GM19099 (cell line): ENCODE results near the gene KRTAP5-6.

Source experiments
- POLR2A ChIP-seq: IDR thresholded peaks from 3 replicates; pipeline ENCODE4 v1.6.1; 2011; ENCODE audit warnings: low read depth; ENCODE audit not compliant: insufficient read length; ENCODE audit errors: extremely low read depth

The KRTAP5-6 gene

DNA sequence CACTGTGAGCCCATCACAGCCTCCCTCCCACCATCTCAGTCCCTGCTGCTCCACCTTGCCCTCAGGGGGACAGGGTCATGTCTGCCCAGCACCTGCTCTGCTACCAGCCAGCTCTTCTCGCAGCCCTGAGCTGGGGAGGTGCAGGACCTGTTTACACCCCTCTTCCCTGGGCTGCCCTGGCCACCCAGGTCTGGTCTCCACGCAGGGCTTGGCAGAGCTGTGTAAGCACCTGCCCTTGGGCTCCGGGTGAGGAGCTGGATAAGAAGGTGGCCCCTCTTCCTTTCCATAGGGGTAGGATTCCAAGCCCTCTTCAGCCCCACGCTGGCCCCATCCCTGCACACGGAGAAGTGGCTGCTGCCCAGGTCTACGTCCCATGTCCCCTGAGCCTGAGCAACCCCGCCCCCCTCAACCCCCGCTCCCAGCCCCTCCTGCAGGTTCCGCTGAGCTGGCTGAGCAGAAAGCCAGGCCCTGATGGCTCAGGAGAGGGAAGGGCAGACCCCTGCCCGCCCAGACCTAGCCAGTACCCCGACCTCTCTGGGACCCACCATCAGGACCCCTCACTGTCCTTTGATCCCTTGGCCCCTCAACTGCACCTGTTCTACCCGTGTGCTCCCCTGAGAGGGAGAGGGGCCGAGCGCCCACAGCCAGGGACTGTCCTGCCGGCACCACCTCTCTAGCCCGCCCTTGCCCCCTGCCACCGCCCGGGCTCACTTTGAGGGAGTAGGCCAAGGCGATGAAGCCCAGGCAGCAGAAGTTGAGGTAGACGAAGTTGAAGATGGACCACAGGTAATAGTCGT, 50.2 kb downstream of the KRTAP5-6 start:
- TF ChIP-seq POLR2A: no peak
